ENCODE measurements around the gene TXNRD1.
"Not testable (repeated sequence)": the region's sequence is repeated elsewhere in the genome, so short reads cannot be mapped to it uniquely, and the experiment has no call there.

TXNRD1 gene

DNA sequence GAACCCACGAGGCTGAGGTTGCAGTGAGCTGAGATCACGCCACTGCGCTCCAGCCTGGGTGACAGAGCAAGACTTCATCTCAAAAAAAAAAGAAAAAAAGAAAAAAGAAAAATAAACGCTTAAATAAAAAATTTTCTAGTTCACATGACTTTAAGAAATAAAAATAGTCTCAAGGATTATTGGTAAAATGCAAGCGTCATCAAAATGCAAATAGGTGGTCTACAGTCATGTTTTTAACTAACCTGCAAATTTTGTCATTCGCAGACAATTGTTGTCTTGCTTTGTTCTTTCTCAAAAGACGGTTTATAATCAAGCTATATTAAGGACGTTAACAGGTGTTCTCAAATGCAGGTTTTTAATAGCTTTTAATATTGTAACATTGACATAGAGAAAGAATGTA, 22.4 kb downstream of the TXNRD1 start:
- no peak for DNase-seq (ENCODE audit: low spot score)

DNA sequence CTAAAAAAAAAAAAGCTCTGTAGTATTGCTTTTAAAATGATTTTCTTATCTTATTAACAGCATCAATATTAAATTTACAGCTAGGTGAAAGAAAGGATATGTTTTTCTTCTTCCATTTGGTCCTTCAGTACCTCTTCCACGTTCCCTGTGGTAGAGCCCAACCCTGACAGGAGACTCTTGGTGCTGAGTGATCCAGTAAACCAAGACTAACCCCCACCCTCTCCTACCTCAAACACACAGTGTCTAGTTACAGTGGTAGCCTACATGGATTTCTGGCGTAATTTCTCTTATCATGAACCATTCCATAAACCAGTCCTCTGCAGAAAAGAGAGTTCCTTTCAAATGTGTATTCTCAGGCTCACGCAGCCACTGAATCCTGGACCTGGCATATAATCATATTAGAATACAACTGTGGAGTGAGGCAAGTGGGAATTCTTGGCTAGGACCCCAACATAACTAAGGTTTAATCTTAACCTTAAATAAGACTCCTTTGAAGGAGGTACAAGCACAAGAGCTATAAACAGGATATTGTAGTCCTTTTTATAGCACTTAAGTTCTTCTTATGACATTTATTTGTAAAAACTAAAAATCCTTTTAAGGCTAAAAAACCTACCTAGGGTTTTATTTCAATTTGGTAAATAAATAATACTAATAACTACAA, 27.1 kb downstream of the TXNRD1 start:
- DNase-seq (ENCODE audit: low spot score), result no peak

DNA sequence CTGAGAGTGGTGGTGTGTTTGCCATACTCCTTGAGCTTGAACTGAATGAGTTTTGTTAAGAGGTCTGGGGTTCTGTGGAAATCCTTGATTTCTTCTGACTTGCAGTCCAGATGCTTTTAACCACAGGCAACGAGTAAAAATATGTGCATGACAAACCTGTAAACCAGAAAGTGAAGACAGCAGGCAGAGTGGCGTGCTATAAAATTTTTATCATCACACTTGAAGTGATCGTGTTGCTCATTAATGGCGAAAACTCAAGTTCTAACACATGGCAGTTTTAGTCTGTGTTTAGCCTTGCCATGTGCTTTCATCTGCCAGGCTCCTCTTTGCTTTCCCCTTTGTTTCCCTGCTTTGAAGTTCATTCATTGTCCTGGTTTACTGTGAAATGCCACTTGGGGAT, 28.0 kb downstream of the TXNRD1 start:
- no peak for DNase-seq (ENCODE audit: low spot score)

DNA sequence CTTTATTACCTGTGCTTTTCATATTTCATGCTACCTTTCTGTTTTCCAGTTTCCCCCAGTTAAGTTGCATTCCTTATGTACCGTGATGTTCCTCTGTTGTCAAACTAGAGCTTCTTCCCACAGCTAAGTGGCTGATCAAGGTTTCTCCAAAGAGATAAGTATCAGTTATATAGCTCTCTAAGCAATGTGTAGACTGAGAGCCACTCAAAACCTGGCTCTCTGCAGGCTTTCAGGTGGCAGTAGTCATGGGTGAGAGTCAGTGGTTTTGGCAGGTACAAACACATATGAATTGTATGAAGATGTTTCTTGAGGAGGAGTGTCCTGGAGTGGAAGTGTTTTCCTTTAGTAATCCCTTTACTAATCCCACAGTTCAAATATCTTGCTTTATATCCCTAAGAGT, 28.4 kb downstream of the TXNRD1 start:
- DNase-seq (ENCODE audit: low spot score), result no peak

DNA sequence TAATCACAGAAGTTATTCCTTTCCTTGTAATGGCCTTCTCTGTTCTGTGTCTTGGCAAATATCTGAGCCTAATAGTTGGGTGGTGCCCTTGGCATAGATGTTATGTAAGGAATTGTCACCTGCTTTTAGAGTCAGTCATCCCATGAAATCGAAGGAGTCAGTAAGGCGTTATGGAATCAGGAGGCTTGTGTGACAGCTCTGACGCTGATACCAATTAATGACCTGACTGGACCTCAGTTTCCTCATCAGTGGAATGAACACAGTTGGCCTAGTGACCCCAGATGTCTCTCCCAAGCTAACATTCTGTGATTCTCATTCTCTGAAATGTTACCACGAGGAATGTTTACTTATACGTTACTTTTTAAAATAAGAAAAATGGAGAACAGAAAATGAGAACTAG, 32.1 kb downstream of the TXNRD1 start:
- DNase-seq (ENCODE audit: low spot score), result no peak

DNA sequence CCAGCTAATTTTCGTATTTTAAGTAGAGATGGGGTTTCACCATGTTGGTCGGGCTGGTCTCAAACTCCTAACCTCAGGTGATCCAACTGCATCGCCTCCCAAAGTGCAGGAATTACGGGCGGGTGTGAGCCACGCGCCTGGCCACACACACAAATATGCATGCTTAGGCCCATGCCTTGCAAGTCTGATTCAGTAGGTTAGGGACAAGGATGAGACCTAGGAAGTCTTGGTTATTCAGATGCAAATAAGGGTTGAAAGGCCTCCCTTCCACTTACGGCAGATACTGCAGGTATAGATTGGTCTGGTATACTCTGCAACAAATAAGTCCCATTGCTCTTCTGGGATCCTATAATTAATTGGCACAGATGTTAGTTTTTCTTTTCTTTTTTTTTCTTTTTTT, 32.9 kb downstream of the TXNRD1 start:
- no peak for DNase-seq (ENCODE audit: low spot score)

DNA sequence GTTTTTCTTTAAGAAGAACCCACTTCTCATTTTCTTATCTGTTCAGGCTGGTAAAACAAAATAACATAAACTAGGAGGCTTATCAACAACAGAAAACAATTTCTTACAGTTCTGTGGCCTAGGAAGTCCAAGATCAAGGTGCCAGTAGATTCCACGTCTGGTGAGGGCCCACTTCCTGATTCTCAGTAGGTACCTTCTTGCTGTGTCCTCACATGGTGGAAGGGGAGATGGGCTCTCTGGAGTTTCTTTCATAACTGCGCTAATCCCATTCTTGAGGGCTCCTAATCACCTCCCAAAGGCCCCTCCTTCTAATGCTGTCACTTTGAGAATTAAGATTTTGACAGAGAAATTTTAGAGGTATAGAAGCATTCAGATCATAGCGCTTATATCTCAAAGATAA, 33.4 kb downstream of the TXNRD1 start:
- no peak for DNase-seq (ENCODE audit: low spot score)

DNA sequence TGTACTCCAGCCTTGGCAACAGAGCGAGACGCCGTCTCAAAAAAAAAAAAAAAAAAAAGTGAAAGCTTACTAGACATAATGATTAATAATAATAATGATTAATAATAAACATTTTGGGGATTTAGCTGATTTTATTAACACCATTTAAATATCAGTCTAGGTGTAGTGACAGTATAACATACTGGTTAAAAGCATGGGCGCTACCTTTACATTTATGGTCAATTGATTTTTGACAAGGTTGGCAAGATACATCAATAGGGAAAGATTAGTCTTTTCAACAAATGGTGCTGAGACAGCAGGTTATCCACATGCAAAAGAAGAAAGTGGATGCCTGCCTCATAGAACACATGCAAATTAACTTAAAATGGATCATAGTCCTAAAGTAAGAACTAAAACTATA, 34.3 kb downstream of the TXNRD1 start:
- no peak for DNase-seq (ENCODE audit: low spot score)

DNA sequence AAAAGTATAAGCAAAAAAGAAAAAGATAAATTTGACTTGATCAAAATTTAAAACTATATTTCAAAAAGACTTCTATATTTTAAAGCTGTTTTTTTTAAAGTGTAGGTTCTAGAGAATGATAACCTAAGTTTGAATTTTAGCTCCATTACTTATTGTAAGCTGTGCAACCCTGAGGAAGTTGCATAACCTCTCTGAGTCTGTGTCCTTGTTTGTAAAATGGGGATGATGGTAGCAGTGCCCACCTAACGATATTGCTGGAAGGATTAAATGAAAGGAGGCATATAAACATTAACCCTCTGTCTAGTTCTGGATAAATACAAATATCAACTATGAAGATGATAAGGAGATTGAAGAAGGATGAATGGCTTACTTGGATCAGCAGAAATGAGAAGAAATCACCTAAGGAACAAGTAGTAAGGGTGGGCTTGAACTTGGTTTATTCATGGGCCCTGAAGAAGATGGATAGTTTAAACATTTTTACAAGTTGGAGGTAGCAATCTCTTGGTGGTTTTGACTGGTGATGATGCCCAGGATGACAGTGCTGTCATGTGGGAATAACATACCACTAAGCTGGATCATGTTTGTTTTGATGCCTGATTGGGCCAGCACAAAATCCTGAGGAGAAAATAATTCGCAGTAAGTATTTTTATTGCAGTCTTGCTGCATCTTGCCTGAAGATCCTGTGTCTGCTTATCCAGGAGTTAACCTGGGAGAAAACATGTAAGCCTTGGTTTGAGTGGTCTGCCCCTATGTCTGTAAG, 35.0 kb downstream of the TXNRD1 start:
- no peak for DNase-seq (ENCODE audit: low spot score)

DNA sequence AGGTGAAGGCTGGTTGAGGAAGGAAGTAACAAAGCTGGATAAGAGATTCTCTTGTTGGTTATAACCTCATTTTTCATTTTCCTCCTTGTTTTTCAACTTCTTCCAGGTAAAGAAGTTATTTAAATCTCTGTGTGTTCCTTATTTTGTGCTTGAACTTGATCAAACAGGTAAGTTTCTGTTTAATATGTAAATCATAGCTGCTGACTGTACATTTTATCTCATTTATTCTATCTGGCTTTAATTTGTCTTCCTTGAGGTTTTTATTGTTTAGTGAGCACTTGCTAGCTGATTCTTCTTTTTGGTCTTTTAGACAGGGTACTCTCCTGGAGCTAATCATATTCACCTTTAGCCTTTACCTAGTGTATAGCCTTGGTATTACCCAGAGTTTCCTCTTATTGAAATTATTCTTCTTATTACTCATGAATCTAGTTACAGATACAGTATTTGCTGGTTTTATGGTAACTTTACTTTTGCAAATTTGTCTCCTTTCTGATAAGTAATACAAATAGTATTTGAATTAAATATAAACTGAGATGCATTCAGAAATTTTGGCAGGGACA, 42.4 kb downstream of the TXNRD1 start:
- DNase-seq (ENCODE audit: low spot score), result no peak

DNA sequence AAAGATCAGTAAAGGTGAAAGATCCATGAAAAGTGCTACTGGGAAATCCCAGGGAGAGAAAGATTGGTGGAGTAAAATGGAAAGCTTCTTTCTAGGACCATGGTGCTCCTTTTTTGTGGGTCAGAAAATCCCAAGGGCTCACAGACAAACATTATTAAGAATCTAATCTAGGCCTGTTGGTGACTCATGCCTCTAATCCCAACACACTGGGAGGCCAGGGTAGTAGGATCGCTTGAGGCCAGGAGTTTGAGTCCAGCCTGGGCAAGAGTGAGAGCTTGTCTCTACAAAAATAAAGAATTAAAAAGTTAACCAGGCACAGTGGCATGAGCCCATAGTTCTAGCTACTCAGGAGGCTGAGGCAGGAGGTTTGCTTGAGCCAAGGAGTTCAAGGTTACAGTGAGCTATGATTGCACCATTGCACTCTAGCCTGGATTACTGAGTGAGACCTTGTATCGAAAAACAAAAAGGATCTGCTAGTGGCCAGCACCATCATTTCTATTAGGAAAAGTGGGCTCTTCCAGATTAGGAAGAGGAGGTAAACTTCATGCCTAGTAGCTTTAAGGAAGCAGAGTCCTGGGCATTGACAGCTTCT, 43.0 kb downstream of the TXNRD1 start:
- no peak for DNase-seq (ENCODE audit: low spot score)

DNA sequence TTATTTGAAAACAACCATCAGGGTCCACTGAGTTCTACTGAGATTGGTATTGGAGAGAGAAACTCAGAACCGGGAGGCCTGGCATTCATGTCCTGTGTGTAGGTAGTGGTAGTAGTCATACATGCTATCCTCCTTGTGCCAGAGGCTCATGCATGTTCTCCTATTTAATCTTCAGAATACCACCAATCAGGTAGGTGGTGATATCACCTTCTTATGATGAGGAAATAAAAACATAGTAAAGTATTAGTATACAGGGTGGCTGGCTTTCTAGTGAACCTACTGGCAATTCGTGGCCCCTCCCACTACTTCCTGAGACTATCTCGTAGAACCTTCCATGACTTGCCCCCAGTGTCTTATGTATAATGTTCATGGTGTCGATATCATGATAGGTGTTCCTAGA, 47.4 kb downstream of the TXNRD1 start:
- DNase-seq (ENCODE audit: low spot score), result no peak

DNA sequence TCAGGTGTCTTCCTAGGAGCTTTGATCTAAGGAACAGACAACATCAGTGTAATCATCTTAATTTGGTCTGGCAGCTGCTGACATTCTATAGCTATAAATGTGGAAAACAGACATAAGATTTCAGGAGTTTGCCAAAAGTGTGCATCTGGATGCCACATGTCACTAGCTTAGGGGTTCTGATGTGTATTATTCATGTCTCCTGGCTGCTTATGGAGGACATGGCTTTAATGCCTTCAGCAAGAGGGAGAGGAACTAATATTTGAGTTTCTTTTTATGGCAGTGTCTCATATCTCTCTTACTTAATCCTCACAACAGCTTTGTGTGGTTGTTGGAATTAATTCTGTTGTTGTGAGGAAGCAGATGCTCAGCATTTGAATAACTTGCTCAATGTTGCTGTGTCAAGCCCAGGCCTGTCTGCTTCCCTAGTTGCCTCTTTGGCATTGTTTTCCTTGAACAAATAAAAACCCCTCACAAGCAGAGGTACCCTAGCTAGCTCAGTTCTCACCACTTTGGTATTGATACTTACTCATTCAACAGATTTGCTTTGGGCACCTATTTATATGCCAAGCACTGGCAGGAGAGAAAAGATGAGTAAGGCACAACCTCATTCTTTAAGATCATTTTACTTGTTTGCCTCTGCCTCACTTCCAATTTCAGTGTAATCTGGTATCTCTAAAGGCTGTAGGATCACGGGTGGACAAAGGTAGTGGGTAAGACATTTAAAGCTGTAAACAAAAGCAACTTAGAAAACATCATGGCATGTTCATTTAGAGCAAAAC, 48.2 kb downstream of the TXNRD1 start:
- DNase-seq (ENCODE audit: low spot score), result no peak

DNA sequence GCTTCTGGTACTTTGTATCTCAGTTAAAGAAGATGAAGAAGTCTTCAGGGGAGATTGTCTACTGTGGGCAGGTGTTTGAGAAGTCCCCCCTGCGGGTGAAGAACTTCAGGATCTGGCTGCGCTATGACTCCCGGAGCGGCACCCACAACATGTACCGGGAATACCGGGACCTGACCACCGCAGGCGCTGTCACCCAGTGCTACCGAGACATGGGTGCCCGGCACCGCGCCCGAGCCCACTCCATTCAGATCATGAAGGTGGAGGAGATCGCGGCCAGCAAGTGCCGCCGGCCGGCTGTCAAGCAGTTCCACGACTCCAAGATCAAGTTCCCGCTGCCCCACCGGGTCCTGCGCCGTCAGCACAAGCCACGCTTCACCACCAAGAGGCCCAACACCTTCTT, 49.9 kb downstream of the TXNRD1 start:
- DNase-seq (ENCODE audit: low spot score), result not testable (repeated sequence)

DNA sequence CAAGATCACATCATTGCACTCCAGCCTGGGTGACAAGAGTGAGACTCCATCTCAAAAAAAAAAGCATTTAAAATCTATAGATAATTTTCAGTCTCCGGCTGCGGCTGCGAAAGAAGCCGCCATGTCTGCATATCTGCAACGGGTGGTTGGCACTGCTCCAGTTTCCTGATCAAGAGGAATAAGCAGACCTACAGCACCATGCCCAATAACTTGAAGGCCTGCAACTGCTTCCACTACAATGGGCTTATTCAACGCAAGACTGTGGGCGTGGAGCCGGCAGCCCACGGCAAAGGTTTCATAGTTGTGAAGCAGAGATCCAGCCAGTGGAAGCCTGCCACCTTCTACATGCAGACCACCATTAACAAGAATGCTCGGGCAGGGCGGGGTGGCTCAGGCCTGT, 57.4 kb downstream of the TXNRD1 start:
- DNase-seq (ENCODE audit: low spot score), result no peak

DNA sequence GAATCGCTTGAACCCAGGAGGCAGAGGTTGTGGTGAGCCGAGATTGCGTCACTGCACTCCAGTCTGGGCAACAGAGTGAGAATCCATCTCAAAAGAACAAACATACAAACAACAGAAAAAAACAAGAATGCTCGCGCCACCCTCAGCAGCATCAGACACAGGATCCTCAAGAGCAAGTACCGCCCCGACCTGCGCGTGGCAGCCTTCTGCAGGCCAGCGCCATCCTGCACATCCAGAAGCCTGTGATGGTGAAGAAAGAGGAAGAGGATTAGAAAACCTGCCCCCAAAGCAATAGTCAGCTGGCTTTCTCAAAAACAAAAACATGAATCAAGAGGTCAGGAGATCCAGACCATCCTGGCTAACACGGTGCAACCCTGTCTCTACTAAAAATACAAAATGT, 57.9 kb downstream of the TXNRD1 start:
- no peak for DNase-seq (ENCODE audit: low spot score)

DNA sequence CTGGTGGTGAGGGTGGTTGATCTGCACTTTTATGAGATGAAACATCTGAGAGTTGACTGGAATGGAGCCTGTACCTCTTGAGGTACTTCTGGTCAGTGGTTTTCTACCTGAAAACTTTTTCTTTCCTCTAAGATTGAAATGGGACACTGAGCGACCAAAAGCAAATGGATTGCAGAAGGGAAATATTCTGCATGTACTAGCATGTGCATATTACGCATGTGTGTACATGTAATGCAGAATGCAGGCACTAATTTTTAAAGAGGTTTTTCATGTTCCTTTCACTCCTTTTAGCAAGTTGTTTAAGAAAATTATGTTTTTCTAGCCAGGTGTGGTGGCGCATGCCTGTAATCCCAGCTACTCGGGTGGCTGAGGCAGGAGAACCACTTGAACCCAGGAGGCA, 59.2 kb downstream of the TXNRD1 start:
- DNase-seq (ENCODE audit: low spot score), result no peak

DNA sequence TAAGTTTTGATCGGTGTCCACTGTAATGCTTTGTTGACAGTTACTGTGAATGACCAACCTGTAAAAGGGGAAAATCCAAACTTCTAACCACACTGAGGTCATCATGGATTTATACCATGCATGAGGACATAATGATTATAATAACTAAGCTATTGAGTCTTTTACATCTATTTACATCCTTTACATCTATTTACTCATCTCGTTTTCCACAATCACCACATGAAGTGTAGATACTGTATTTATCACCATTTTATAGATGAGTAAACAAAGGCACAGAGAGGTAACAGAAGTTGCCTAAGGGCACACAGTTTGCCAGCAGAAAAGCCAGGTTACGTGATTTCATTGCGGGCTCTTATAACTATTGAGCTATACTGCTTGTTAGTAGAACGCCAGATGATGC, 60.1 kb downstream of the TXNRD1 start:
- DNase-seq (ENCODE audit: low spot score), result no peak

DNA sequence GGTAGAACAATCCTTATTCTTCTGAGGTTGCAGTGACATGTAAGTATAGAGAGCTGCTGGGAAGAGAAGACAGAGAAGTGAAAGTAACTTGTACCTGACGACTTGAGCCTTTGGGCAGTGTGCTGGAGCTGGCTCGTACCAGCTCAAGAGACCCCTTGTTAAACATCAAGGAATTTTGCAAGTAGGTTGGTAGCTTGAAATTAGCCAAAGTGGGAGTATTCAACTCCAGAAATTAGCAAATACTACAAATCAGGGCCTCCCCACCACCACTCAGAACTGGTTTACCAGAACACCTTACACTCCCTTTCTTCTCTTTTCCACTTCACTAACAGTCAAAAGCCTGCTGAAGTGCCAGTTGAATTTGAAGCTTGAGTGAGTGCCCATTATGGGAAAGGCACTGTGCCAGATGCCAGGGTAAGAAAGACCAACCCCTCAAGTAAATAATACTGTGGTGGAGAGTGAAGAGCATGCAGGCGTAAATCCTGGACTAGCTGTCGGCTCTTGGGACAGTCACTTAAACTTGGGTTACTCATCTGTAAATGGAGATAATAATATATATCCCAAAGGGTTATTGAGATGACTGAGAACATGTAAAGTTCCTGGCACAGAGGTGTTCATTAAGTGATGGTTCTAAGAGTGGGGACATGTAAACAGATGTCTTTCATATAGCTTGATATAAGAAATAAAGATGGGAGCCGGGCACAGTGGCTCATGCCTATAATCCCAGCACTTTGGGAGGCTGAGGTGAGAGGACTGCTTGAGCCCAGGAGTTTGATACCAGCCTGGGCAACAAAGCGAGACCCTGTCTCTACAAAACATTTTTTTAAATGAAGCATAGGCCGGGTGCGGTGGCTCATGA, 60.9 kb downstream of the TXNRD1 start:
- DNase-seq (ENCODE audit: low spot score), result no peak

DNA sequence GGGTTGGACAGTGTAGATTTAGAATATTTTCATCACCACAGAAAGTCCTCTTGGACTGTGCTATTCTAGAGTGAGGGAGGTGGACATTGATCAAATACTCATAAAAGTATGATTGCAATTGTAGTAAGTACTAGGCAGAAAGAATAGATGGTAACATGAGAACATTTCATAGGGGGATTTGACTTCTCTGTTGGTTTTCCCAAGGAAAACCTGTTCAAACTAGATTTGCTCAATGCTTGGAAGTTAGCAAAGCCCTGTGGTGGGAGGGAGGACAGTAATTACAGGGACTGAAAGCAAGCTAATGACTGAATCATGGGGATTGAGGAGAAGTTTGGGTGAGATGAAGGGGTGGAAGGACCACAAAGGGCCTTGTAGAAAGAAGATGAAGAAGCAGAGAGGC, 63.6 kb downstream of the TXNRD1 start:
- DNase-seq (ENCODE audit: low spot score), result no peak

DNA sequence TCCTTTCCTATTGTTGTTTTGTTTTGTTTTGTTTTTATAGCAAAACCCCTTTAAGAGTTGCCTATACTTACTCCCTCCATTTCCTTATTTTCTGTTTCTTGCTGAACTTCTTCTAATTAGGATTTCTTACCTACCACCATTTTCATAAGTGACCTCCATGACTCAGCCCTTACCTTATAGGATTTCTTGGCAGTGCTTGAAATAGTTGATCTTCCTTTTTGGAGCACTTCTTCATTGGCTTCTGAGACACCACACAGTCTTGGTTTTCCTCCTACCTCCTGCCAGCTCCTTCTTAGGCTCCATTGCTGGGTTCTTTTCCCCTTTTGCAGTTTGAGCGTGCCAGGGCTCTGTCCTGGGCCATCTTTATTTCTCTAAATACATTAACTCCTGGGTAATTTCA, 64.5 kb downstream of the TXNRD1 start:
- DNase-seq (ENCODE audit: low spot score), result no peak
